HCT116 (cell line): ENCODE results near the gene INF2. TPM values are rescaled to one million over a fixed set of nuclear protein-coding genes. Genes with fewer than 3 reads are reported as not detected.

Experiments
- ATAC-seq: fragments of 200-7000 bp; cut with Tn5 transposase; 2 replicates; pipeline ENCODE4 v1.9.1; 2020; ENCODE audit warnings: mild to moderate bottlenecking, moderate library complexity
- BruUV-seq: library from RNA; stranded (reverse); fragments of 400-500 nt; replicated peaks from 2 replicates; lab custom pipeline; 2021; lab: Mats Ljungman, UMichigan
- CTCF ChIA-PET: fragments of 300-600 bp; sonication (Branson Sonifier 250); formaldehyde crosslinking; loops from one replicate; lab custom pipeline; 2021; ENCODE audit warnings: antibody characterized with exemption; lab: Charles Lee
- POLR2A ChIA-PET: fragments of 300-600, 350-600 bp; sonication (Branson Sonifier 250); formaldehyde crosslinking; loops from one replicate; lab custom pipeline; 2021; ENCODE audit warnings: antibody characterized with exemption; lab: Charles Lee
- RAD21 ChIA-PET, 2 experiments: fragments of 300-600 bp; sonication (Branson Sonifier 250); formaldehyde crosslinking; loops; one replicate each; lab custom pipeline; 2023; ENCODE audit warnings: low total read pairs in 2 of 2; ENCODE audit not compliant: uncharacterized antibody in 2 of 2, unreplicated experiment in 2 of 2, low non-redundant PET in 1 of 2; lab: Charles Lee
- DNase-seq: peaks from one replicate; pipeline ENCODE4 v3.0.0-alpha.2; 2010; ENCODE audit warnings: low read depth, low spot score
- H2AFZ ChIP-seq: fragments of 200-600 bp; shearing (Covaris generic), sonication (generic); 2 replicates; pipeline ENCODE4 v1.6.1; 2017; ENCODE audit warnings: low read depth, mixed run types, mixed read lengths, antibody characterized with exemption, low read length; ENCODE audit not compliant: poor library complexity, severe bottlenecking
- H3K27ac ChIP-seq: 2 replicates; pipeline ENCODE4 v1.5.1; 2012; ENCODE audit warnings: low read depth, low read length
- H3K27me3 ChIP-seq: fragments of 200-600 bp; sonication (generic); 2 replicates; pipeline ENCODE4 v1.6.1; 2016; ENCODE audit warnings: mixed run types, low read length, mixed read lengths; ENCODE audit not compliant: insufficient read depth
- H3K36me3 ChIP-seq, 2 experiments: fragments of 200-500 bp in 1 of 2; fragments of 200-600 bp in 1 of 2; sonication (Bioruptor generic) in 1 of 2; sonication (generic) in 1 of 2; 2 replicates each; pipeline versions ENCODE4 v1.5.1 to v1.6.1; 2014 to 2016; ENCODE audit warnings: low read length in 2 of 2, inconsistent platforms in 1 of 2, mixed read lengths in 1 of 2, mixed run types in 1 of 2; ENCODE audit not compliant: insufficient read depth in 2 of 2, control insufficient read depth in 1 of 2
- H3K4me1 ChIP-seq, 2 experiments: fragments of 200-600 bp in 1 of 2; sonication (generic) in 1 of 2; 2 replicates each; pipeline versions ENCODE4 v1.5.1 to v1.6.1; 2012 to 2017; ENCODE audit warnings: low read length in 2 of 2, inconsistent platforms in 1 of 2, mild to moderate bottlenecking in 1 of 2, mixed read lengths in 1 of 2, mixed run types in 1 of 2, moderate library complexity in 1 of 2; ENCODE audit not compliant: insufficient read depth in 2 of 2, control insufficient read depth in 1 of 2
- H3K4me2 ChIP-seq: fragments of 200-600 bp; sonication (generic); 2 replicates; pipeline ENCODE4 v1.6.1; 2017; ENCODE audit warnings: mixed run types, low read length, mixed read lengths
- H3K4me3 ChIP-seq, 2 experiments: fragments of 200-600 bp in 1 of 2; sonication (generic) in 1 of 2; replicated peaks in 1 of 2; 2 replicates each; pipeline ENCODE4 v1.5.1; 2011 to 2016; ENCODE audit warnings: low read length in 2 of 2, control low read depth in 1 of 2, low read depth in 1 of 2, mild to moderate bottlenecking in 1 of 2, mixed read lengths in 1 of 2, mixed run types in 1 of 2
- H3K79me2 ChIP-seq: fragments of 200-600 bp; sonication (generic); 2 replicates; pipeline ENCODE4 v1.6.1; 2017; ENCODE audit warnings: mild to moderate bottlenecking, mixed run types, low read length, moderate library complexity, mixed read lengths; ENCODE audit not compliant: insufficient read depth
- H3K9ac ChIP-seq: fragments of 200-600 bp; sonication (generic); 2 replicates; pipeline ENCODE4 v1.6.1; 2016; ENCODE audit warnings: low read length, mixed read lengths
- H3K9me2 ChIP-seq: fragments of 200-600 bp; sonication (generic), shearing (Covaris generic); 2 replicates; pipeline ENCODE4 v1.6.1; 2017; ENCODE audit warnings: mixed run types, mild to moderate bottlenecking, moderate library complexity; ENCODE audit not compliant: insufficient read depth
- H3K9me3 ChIP-seq, 2 experiments: fragments of 200-500 bp in 1 of 2; fragments of 200-600 bp in 1 of 2; sonication (Bioruptor generic) in 1 of 2; sonication (generic) in 1 of 2; 2 replicates each; pipeline ENCODE4 v1.6.1; 2014 to 2017; ENCODE audit warnings: low read length in 2 of 2, mixed read lengths in 2 of 2, inconsistent platforms in 1 of 2, low read depth in 1 of 2, mild to moderate bottlenecking in 1 of 2, mixed run types in 1 of 2, moderate library complexity in 1 of 2; ENCODE audit not compliant: control insufficient read depth in 1 of 2, insufficient read depth in 1 of 2
- H4K20me1 ChIP-seq: fragments of 200-600 bp; sonication (generic), shearing (Covaris generic); 2 replicates; pipeline ENCODE4 v1.6.1; 2017; ENCODE audit warnings: mixed run types, mild to moderate bottlenecking, moderate library complexity; ENCODE audit not compliant: insufficient read depth
- CBX3 ChIP-seq: IDR thresholded peaks from 2 replicates; pipeline ENCODE4 v1.6.1; 2012; ENCODE audit warnings: low read depth
- CEBPB ChIP-seq: IDR thresholded peaks from 2 replicates; pipeline ENCODE4 v1.6.1; 2012; ENCODE audit warnings: low read depth
- POLR2AphosphoS5 ChIP-seq: IDR thresholded peaks from 2 replicates; pipeline ENCODE4 v1.6.1; 2011; ENCODE audit warnings: mild to moderate bottlenecking, low read depth, low read length, moderate library complexity
- RAD21 ChIP-seq: IDR thresholded peaks from 2 replicates; pipeline ENCODE4 v1.6.1; 2012; ENCODE audit warnings: low read depth, mild to moderate bottlenecking
- SIN3A ChIP-seq: IDR thresholded peaks from 2 replicates; pipeline ENCODE4 v1.6.1; 2012; ENCODE audit warnings: low read depth
- SP1 ChIP-seq: IDR thresholded peaks from 2 replicates; pipeline ENCODE4 v1.6.1; 2012; ENCODE audit warnings: low read depth
- SRF ChIP-seq: IDR thresholded peaks from 2 replicates; pipeline ENCODE4 v1.6.1; 2012; ENCODE audit warnings: low read depth
- TCF7L2 ChIP-seq: IDR thresholded peaks from 2 replicates; pipeline ENCODE4 v1.7.0; 2011; ENCODE audit warnings: borderline replicate concordance, inconsistent platforms; ENCODE audit not compliant: insufficient read depth, insufficient read length; ENCODE audit errors: extremely low read depth
- YY1 ChIP-seq: IDR thresholded peaks from 2 replicates; pipeline ENCODE4 v1.6.1; 2011; ENCODE audit warnings: low read length, low read depth, moderate library complexity, mild to moderate bottlenecking; ENCODE audit not compliant: insufficient replicate concordance; ENCODE audit errors: extremely low read depth
- ZFX ChIP-seq: fragments of 450-650 bp; IDR thresholded peaks from 2 replicates; pipeline ENCODE4 v1.6.1; 2017
- ZNF274 ChIP-seq: fragments of 200-500 bp; sonication (Bioruptor generic); IDR thresholded peaks from 2 replicates; pipeline ENCODE4 v1.6.1; 2014; ENCODE audit warnings: mild to moderate bottlenecking, low read depth, low read length, inconsistent platforms
- intact Hi-C: fragments of 100-400 bp; cut with micrococcal nuclease; formaldehyde crosslinking; loops from 2 replicates; pipeline ENCODE4 v1.10.0; 2022
- total RNA-seq: library from RNA; stranded (reverse); gene quantifications from one replicate; pipeline ENCODE4 v1.2.1, GENCODE V29; 2021; ENCODE audit not compliant: unreplicated experiment
- TF ChIP-seq, protein P1 (sequence below): IDR thresholded peaks from 2 replicates; pipeline ENCODE4 v1.6.1; 2012
- TF ChIP-seq, protein P2 (sequence below), 3 experiments: fragments of 200-600 bp in 1 of 3; sonication (generic) in 1 of 3; IDR thresholded peaks in 2 of 3; conservative IDR thresholded peaks in 1 of 3; 2 replicates each; pipeline ENCODE4 v1.5.1; 2012 to 2017; ENCODE audit warnings: low read depth in 2 of 3, low read length in 2 of 3, antibody characterized with exemption in 1 of 3, borderline replicate concordance in 1 of 3, control low read depth in 1 of 3, mild to moderate bottlenecking in 1 of 3, mixed read lengths in 1 of 3, mixed run types in 1 of 3, moderate library complexity in 1 of 3; ENCODE audit not compliant: insufficient read depth in 1 of 3
- TF ChIP-seq, protein P3 (sequence below): IDR thresholded peaks from 2 replicates; pipeline ENCODE4 v1.6.1; 2011; ENCODE audit warnings: mild to moderate bottlenecking, low read length, moderate library complexity; ENCODE audit not compliant: insufficient replicate concordance; ENCODE audit errors: extremely low read depth
- TF ChIP-seq, protein P4 (sequence below): IDR thresholded peaks from 2 replicates; pipeline ENCODE4 v1.6.1; 2012

Gene INF2
- total RNA-seq, 1 experiment from 2014 or later: 95.8 TPM

DNA sequence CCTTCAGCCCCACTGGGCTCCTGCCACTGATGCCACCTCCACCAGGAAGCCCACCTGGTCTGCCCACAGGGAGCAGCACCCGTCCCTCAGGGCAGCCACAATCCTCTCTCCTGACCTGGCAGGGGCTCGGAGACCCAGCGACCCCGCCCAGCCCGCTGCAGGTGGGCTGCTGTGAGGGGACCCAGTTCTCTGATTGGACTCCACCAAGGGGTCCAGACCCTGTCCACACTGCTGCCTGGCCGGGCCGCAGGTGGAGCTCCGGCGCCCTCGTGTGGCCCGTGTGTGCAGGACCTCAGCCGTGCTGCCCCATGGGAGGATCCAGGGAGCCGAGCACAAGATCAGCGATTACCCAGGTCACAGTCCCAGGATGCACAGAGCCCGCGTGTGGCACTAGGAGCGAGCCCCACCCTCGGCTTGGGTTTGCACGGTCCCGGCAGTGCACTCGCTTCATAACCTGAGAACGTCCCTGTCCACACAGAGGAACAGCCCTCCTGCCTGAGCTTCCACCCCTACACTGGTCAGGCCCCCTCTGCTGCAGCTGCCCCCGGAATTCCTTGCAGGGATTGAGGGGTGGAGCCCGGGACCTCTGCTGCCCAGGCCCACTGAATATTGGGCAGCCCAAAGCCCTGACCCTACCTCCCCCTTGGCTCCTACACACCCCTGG lies 49.4 kb upstream of the INF2 start:
- DNase-seq: peak; percentile 27
- H3K9ac ChIP-seq: peak overlapping the region; percentile 35
- no peaks in the 10 kb centered on the region for H3K9me2 ChIP-seq
- peak; percentile 99 for ATAC-seq
- TF ChIP-seq, protein P1, sequence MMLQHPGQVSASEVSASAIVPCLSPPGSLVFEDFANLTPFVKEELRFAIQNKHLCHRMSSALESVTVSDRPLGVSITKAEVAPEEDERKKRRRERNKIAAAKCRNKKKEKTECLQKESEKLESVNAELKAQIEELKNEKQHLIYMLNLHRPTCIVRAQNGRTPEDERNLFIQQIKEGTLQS: no peak
- peak; percentile 98 for TF ChIP-seq RAD21
- TF ChIP-seq CEBPB: no peak
- no peak for TF ChIP-seq ZNF274
- no peak for TF ChIP-seq POLR2AphosphoS5
- TF ChIP-seq, protein P2, sequence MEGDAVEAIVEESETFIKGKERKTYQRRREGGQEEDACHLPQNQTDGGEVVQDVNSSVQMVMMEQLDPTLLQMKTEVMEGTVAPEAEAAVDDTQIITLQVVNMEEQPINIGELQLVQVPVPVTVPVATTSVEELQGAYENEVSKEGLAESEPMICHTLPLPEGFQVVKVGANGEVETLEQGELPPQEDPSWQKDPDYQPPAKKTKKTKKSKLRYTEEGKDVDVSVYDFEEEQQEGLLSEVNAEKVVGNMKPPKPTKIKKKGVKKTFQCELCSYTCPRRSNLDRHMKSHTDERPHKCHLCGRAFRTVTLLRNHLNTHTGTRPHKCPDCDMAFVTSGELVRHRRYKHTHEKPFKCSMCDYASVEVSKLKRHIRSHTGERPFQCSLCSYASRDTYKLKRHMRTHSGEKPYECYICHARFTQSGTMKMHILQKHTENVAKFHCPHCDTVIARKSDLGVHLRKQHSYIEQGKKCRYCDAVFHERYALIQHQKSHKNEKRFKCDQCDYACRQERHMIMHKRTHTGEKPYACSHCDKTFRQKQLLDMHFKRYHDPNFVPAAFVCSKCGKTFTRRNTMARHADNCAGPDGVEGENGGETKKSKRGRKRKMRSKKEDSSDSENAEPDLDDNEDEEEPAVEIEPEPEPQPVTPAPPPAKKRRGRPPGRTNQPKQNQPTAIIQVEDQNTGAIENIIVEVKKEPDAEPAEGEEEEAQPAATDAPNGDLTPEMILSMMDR (IDR thresholded peaks at IDR 0.05 in 2 of 3, conservative IDR thresholded peaks at IDR 0.05 in 1 of 3; ENCODE audit: borderline replicate concordance in 1 of 3, insufficient read depth in 1 of 3, low read depth in 2 of 3, low read length in 2 of 3): peak; percentile 89 to 98 (median 96)
- TF ChIP-seq, protein P3, sequence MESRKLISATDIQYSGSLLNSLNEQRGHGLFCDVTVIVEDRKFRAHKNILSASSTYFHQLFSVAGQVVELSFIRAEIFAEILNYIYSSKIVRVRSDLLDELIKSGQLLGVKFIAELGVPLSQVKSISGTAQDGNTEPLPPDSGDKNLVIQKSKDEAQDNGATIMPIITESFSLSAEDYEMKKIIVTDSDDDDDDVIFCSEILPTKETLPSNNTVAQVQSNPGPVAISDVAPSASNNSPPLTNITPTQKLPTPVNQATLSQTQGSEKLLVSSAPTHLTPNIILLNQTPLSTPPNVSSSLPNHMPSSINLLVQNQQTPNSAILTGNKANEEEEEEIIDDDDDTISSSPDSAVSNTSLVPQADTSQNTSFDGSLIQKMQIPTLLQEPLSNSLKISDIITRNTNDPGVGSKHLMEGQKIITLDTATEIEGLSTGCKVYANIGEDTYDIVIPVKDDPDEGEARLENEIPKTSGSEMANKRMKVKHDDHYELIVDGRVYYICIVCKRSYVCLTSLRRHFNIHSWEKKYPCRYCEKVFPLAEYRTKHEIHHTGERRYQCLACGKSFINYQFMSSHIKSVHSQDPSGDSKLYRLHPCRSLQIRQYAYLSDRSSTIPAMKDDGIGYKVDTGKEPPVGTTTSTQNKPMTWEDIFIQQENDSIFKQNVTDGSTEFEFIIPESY: no peak
- TF ChIP-seq, protein P4, sequence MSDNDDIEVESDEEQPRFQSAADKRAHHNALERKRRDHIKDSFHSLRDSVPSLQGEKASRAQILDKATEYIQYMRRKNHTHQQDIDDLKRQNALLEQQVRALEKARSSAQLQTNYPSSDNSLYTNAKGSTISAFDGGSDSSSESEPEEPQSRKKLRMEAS: no peak
- no peak for TF ChIP-seq TCF7L2
- TF ChIP-seq SRF: no peak
- TF ChIP-seq SIN3A: no peak
- TF ChIP-seq CBX3: no peak
- no peak for TF ChIP-seq YY1
- no peak for TF ChIP-seq SP1
- no peak for TF ChIP-seq ZFX
- CTCF ChIA-PET: interaction anchor here (0.6 to 1.7 kb wide), 5 partner anchors 26 to 562 kb away, joined by 3 to 7 read pairs (median 6); no protein-coding TSS in a partner anchor
- RAD21 ChIA-PET: no interaction called here
- intact Hi-C loops: loop anchor here (1.0 kb wide), 3 partner anchors 76 to 562 kb away; no protein-coding TSS in a partner anchor
- no peaks in the 10 kb centered on the region for H3K79me2 ChIP-seq
- peaks cover 4 to 6% of the 10 kb centered on the region in 2 experiments for H3K4me1 ChIP-seq
- POLR2A ChIA-PET: no interaction called here
- H3K36me3 ChIP-seq: no peaks in the 10 kb centered on the region
- H2AFZ ChIP-seq: peak overlapping the region; percentile 54
- no TSS peak for BruUV-seq
- H3K4me3 ChIP-seq: 0 out of 4 replicates have a peak overlapping the region, but pooled peaks of 1 of the 2 experiments have one; percentile 5
- H3K9me3 ChIP-seq: peaks cover 0 to 1% of the 10 kb centered on the region in 2 experiments; a peak in 1 of 4 replicates
- H4K20me1 ChIP-seq: no peaks in the 10 kb centered on the region
- H3K27ac ChIP-seq: no peak overlapping the region; the same call in 1 of the 2 replicates
- peak overlapping the region; percentile 72 for H3K4me2 ChIP-seq
- peaks cover 5% of the 10 kb centered on the region; the same call in 1 of the 2 replicates for H3K27me3 ChIP-seq
